ENCODE results near the gene MAFF. TPM values are rescaled to one million over a fixed set of nuclear protein-coding genes. Genes with fewer than 3 reads are reported as not detected.

The MAFF gene
- total and polyA plus RNA-seq, 2 donors (not counting 1 experiment from before 2014, with no cell fraction given): 8.8 to 26.3 TPM

DNA sequence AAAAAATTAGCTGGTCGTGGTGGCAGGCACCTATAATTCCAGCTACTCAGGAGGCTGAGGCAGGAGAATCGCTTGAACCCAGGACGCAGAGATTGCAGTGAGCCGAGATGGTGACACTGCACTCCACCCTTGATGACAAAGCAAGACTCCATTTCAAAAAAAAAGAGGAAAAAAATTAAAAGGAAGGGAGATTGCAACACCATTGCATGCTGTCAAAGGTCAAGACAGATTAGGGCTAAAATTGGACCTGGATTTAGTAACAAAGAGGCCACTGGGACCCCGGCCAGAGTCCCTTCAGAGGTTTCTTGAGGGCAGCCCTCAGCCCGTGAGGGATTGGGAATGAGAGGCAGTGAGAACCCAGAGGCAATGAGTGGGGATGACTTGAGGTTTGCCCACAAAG lies 8.2 kb upstream of the MAFF start:
- no peak overlapping the region for H3K4me2 ChIP-seq (ENCODE audit: extremely low read depth, insufficient read depth, low read length)
- no peak overlapping the region for H2AFZ ChIP-seq (ENCODE audit: low read length)
- TF ChIP-seq, protein P1, sequence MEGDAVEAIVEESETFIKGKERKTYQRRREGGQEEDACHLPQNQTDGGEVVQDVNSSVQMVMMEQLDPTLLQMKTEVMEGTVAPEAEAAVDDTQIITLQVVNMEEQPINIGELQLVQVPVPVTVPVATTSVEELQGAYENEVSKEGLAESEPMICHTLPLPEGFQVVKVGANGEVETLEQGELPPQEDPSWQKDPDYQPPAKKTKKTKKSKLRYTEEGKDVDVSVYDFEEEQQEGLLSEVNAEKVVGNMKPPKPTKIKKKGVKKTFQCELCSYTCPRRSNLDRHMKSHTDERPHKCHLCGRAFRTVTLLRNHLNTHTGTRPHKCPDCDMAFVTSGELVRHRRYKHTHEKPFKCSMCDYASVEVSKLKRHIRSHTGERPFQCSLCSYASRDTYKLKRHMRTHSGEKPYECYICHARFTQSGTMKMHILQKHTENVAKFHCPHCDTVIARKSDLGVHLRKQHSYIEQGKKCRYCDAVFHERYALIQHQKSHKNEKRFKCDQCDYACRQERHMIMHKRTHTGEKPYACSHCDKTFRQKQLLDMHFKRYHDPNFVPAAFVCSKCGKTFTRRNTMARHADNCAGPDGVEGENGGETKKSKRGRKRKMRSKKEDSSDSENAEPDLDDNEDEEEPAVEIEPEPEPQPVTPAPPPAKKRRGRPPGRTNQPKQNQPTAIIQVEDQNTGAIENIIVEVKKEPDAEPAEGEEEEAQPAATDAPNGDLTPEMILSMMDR (conservative IDR thresholded peaks at IDR 0.05 in 1 of 2, IDR thresholded peaks at IDR 0.05 in 1 of 2; ENCODE audit: low read depth in 1 of 2, low read length in 2 of 2): no peak
- TF ChIP-seq EZH2 (IDR thresholded peaks at IDR 0.05; ENCODE audit: low read length, missing control alignments): no peak

DNA sequence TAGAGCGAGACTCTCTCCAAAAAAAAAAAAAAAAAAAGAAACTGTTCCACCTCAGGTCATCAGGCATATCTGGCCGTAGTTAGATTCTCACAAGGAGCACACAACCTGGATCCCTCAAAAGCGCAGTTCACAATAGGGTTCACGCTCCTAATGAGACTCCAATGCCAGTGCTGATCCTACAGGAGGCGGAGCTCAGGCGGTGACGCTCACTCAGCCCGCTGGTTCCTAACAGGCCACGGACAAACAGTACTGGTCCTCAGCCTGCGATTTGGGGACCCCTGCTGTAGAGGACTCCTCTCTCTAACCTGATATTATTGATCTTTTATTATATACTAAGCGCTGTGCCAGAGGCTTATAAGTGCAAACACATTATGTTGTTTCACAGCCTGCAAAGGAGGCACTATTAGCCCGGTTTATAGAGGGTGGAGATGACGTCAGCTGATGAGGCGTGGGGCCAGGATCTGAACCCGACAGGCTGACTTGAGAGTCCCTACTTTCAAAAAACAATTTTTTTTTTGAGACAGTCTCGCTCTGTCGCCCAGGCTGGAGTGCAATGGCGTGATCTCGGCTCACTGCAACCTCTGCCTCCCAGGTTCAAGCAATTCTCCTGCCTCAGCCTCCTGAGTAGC lies 4.9 kb upstream of the MAFF start:
- Histone ChIP-seq H3K4me2 (ENCODE audit: extremely low read depth, insufficient read depth, low read length) (peak overlapping the region; percentile 59), H3K27me3 (ENCODE audit: control insufficient read depth, insufficient read depth, low read length) (no peaks in the 10 kb centered on the region), H3K79me2 (ENCODE audit: control insufficient read depth, insufficient read depth, low read length) (no peaks in the 10 kb centered on the region), H3K4me3 (replicated peaks in 1 of 4; ENCODE audit: control extremely low read depth in 1 of 4, insufficient read depth in 1 of 4, low read depth in 3 of 4, low read length in 4 of 4) (no peak overlapping the region), H3K9ac (ENCODE audit: insufficient read depth, low read length) (no peak overlapping the region), H3K36me3 (ENCODE audit: control insufficient read depth, insufficient read depth, low read length) (no peaks in the 10 kb centered on the region), H3K27ac (ENCODE audit: insufficient read depth, low read length) (no peak overlapping the region), H3K4me1 (ENCODE audit: control insufficient read depth, extremely low read depth, insufficient read depth, low read length) (peaks cover 12% of the 10 kb centered on the region), H2AFZ (ENCODE audit: low read length) (peak overlapping the region; percentile 67), H4K20me1 (ENCODE audit: control insufficient read depth, extremely low read depth, insufficient read depth, low read length) (no peaks in the 10 kb centered on the region), H3K9me3 (ENCODE audit: control insufficient read depth, insufficient read depth, low read depth, low read length) (no peaks in the 10 kb centered on the region)
- TF ChIP-seq, protein P1 (conservative IDR thresholded peaks at IDR 0.05 in 1 of 2, IDR thresholded peaks at IDR 0.05 in 1 of 2; ENCODE audit: low read depth in 1 of 2, low read length in 2 of 2): no peak
- TF ChIP-seq EZH2 (IDR thresholded peaks at IDR 0.05; ENCODE audit: low read length, missing control alignments): no peak
- peak in 1 of 2 donors; percentile 46 for DNase-seq (ENCODE audit: low read depth in 2 of 2)

More for the DNA sequence above, 8.2 kb upstream of the MAFF start:
- Histone ChIP-seq H3K4me3 (replicated peaks in 1 of 4; ENCODE audit: control extremely low read depth in 1 of 4, insufficient read depth in 1 of 4, low read depth in 3 of 4, low read length in 4 of 4) (no peak overlapping the region), H3K36me3 (ENCODE audit: control insufficient read depth, insufficient read depth, low read length) (no peaks in the 10 kb centered on the region), H3K9me3 (ENCODE audit: control insufficient read depth, insufficient read depth, low read depth, low read length) (no peaks in the 10 kb centered on the region), H3K79me2 (ENCODE audit: control insufficient read depth, insufficient read depth, low read length) (no peaks in the 10 kb centered on the region), H3K27me3 (ENCODE audit: control insufficient read depth, insufficient read depth, low read length) (no peaks in the 10 kb centered on the region), H3K27ac (ENCODE audit: insufficient read depth, low read length) (no peak overlapping the region), H4K20me1 (ENCODE audit: control insufficient read depth, extremely low read depth, insufficient read depth, low read length) (no peaks in the 10 kb centered on the region), H3K4me1 (ENCODE audit: control insufficient read depth, extremely low read depth, insufficient read depth, low read length) (peaks cover 7% of the 10 kb centered on the region), H3K9ac (ENCODE audit: insufficient read depth, low read length) (no peak overlapping the region)
- peak in 1 of 2 donors; percentile 60 for DNase-seq (ENCODE audit: low read depth in 2 of 2)

DNA sequence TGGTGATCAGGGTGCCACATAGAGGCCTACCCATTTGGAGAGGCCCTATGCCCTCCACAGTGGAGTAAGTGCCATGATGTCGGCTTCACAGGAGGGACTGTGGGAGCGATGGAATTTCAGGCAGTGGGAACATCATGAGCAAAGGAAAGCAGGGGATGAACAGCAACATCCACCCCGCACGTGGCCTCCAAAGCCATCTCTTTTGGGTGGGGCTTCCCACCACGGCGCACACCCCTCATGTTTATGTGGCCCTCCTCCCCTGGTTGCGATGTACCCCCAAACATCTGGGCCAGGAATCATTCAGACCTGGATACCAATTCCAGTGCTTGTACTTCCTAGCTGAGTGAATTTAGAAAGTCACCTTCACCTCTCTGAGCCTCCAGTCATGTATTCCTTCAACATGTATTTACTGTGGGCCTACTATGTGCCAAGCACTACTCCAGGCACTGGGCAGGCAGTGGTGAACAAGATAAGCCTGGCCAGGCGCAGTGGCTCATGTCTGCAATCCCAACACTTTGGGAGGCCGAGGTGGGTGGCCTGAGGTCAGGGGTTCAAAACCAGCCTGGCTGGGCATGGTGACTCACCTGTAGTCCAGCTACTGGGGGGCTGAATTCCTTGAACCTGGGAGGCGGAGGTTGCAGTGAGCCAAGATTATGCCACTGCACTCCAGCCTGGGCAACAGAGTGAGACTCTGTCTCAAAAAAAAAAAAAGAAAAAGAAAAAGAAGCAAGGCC lies 1.8 kb upstream of the MAFF start:
- Histone ChIP-seq H4K20me1 (ENCODE audit: control insufficient read depth, extremely low read depth, insufficient read depth, low read length) (no peaks in the 10 kb centered on the region), H3K4me2 (ENCODE audit: extremely low read depth, insufficient read depth, low read length) (no peak overlapping the region), H3K9ac (ENCODE audit: insufficient read depth, low read length) (no peak overlapping the region), H2AFZ (ENCODE audit: low read length) (no peak overlapping the region), H3K27ac (ENCODE audit: insufficient read depth, low read length) (no peak overlapping the region), H3K36me3 (ENCODE audit: control insufficient read depth, insufficient read depth, low read length) (no peaks in the 10 kb centered on the region), H3K79me2 (ENCODE audit: control insufficient read depth, insufficient read depth, low read length) (peaks cover 26% of the 10 kb centered on the region), H3K27me3 (ENCODE audit: control insufficient read depth, insufficient read depth, low read length) (no peaks in the 10 kb centered on the region), H3K9me3 (ENCODE audit: control insufficient read depth, insufficient read depth, low read depth, low read length) (no peaks in the 10 kb centered on the region), H3K4me3 (replicated peaks in 1 of 4; ENCODE audit: control extremely low read depth in 1 of 4, insufficient read depth in 1 of 4, low read depth in 3 of 4, low read length in 4 of 4) (no peak overlapping the region), H3K4me1 (ENCODE audit: control insufficient read depth, extremely low read depth, insufficient read depth, low read length) (peaks cover 17% of the 10 kb centered on the region)
- DNase-seq (ENCODE audit: low read depth in 2 of 2): no peak
- no peak for TF ChIP-seq EZH2 (IDR thresholded peaks at IDR 0.05; ENCODE audit: low read length, missing control alignments)
- TF ChIP-seq, protein P1 (conservative IDR thresholded peaks at IDR 0.05 in 1 of 2, IDR thresholded peaks at IDR 0.05 in 1 of 2; ENCODE audit: low read depth in 1 of 2, low read length in 2 of 2): no peak

Measured in fibroblast of lung (primary cell).